OCI-LY1 (cell line): ENCODE data around the gene CCDC8.

Experiments used
- CTCF ChIP-seq: fragments of 200-600 bp; sonication (generic), shearing (Covaris generic); IDR thresholded peaks from 2 replicates; pipeline ENCODE4 v1.5.1; 2017; ENCODE audit warnings: mild to moderate bottlenecking, antibody characterized with exemption, low read length, moderate library complexity, mixed read lengths
- EZH2 ChIP-seq: fragments of 200-600 bp; sonication (generic), shearing (Covaris generic); IDR thresholded peaks from 2 replicates; pipeline ENCODE4 v1.8.0; 2017; ENCODE audit warnings: borderline replicate concordance, mixed run types, mild to moderate bottlenecking, antibody characterized with exemption, low read length, moderate library complexity, mixed read lengths

GRCh38 chr19:46393456-46394401 is 19.6 kb downstream of the CCDC8 start:
- no peak for TF ChIP-seq CTCF
- no peak for TF ChIP-seq EZH2
